Uterus (tissue), 4 donors: ENCODE measurements around the gene PPP2CA. TPM values are rescaled to one million over a fixed set of nuclear protein-coding genes. Genes with fewer than 3 reads are reported as not detected.

Experiments used
- DNase-seq, 2 donors: peaks; one replicate each; pipeline ENCODE4 v3.0.0-alpha.2; 2019 to 2020
- H3K27ac ChIP-seq, 2 donors: fragments of 200-600 bp; sonication (generic); 1 replicate in 1 of 2; 2 replicates in 1 of 2; pipeline ENCODE4 v1.5.1; 2016 to 2018
- H3K27me3 ChIP-seq, 2 donors: fragments of 200-600 bp; sonication (generic); one replicate each; pipeline ENCODE4 v1.5.1; 2018 to 2019; ENCODE audit warnings: control low read depth in 1 of 2
- H3K36me3 ChIP-seq, 2 donors: fragments of 200-600 bp; sonication (generic); one replicate each; pipeline ENCODE4 v1.5.1; 2019; ENCODE audit warnings: control low read depth in 1 of 2
- H3K4me1 ChIP-seq, 2 donors: fragments of 200-600 bp; sonication (generic); one replicate each; pipeline ENCODE4 v1.5.1; 2018 to 2019; ENCODE audit warnings: control low read depth in 1 of 2
- H3K4me3 ChIP-seq, 2 donors: fragments of 200-600 bp; sonication (generic); 1 replicate in 1 of 2; 2 replicates in 1 of 2; pipeline ENCODE4 v1.5.1; 2018 to 2019; ENCODE audit warnings: mild to moderate bottlenecking in 1 of 2
- H3K9me3 ChIP-seq, 2 donors: fragments of 200-600 bp; sonication (generic); one replicate each; pipeline ENCODE4 v1.5.1; 2019; ENCODE audit warnings: control low read depth in 1 of 2
- CTCF ChIP-seq, 4 experiments: fragments of 200-600 bp in 2 of 4; fragments of 450-650 bp in 2 of 4; sonication (generic) in 2 of 4; IDR thresholded peaks; one replicate each; pipeline ENCODE4 v1.5.1; 2016 to 2019; ENCODE audit warnings: antibody characterized with exemption in 4 of 4, mild to moderate bottlenecking in 2 of 4, moderate library complexity in 1 of 4
- POLR2A ChIP-seq, 2 donors: fragments of 450-650 bp; IDR thresholded peaks; one replicate each; pipeline ENCODE4 v1.6.1; 2016; ENCODE audit warnings: antibody characterized with exemption in 2 of 2, mild to moderate bottlenecking in 1 of 2, moderate library complexity in 1 of 2
- intact Hi-C: fragments of 100-400 bp; cut with DNase I; formaldehyde crosslinking; loops from one replicate; pipeline ENCODE4 v1.15.1; 2023; ENCODE audit warnings: low total_unique reads
- total RNA-seq, 4 donors: library from RNA; depleted of rRNA in 3 of 4; stranded (reverse); fragments of >200 nt in 3 of 4; gene quantifications; one replicate each; pipeline versions ENCODE4 v1.1.0 to v1.2.4, GENCODE V29; 2014 to 2023
- donor health status: DM: yes; HTN: yes; CAD: no.

Gene PPP2CA
- total RNA-seq, 4 donors from 2014 or later: 114 to 437 (median 226) TPM

GRCh38 chr5:134151723-134152122 lies 74.2 kb downstream of the PPP2CA start:
- no peaks in the 10 kb centered on the region for H3K36me3 ChIP-seq
- no peak overlapping the region for H3K4me3 ChIP-seq
- H3K9me3 ChIP-seq: no peaks in the 10 kb centered on the region
- no peak overlapping the region for H3K27ac ChIP-seq
- no peaks in the 10 kb centered on the region for H3K27me3 ChIP-seq
- intact Hi-C loops: no loop called here
- TF ChIP-seq POLR2A (IDR thresholded peaks at IDR 0.05) (no peak), CTCF (IDR thresholded peaks at IDR 0.05) (no peak)
- H3K4me1 ChIP-seq: no peaks in the 10 kb centered on the region
- no peak for DNase-seq

GRCh38 chr5:134149571-134150303 lies 76.1 kb downstream of the PPP2CA start:
- no peak overlapping the region for H3K27ac ChIP-seq
- no peaks in the 10 kb centered on the region for H3K36me3 ChIP-seq

GRCh38 chr5:134148986-134149539 lies 76.8 kb downstream of the PPP2CA start:
- H3K27me3 ChIP-seq: no peaks in the 10 kb centered on the region
- no peak overlapping the region for H3K27ac ChIP-seq
- no peak overlapping the region for H3K4me3 ChIP-seq
- no peak for DNase-seq
- no peaks in the 10 kb centered on the region for H3K9me3 ChIP-seq
- intact Hi-C loops: no loop called here
- no peaks in the 10 kb centered on the region for H3K36me3 ChIP-seq
- TF ChIP-seq CTCF (IDR thresholded peaks at IDR 0.05) (no peak), POLR2A (IDR thresholded peaks at IDR 0.05) (no peak)
- H3K4me1 ChIP-seq: no peaks in the 10 kb centered on the region

More at GRCh38 chr5:134149571-134150303, 76.1 kb downstream of the PPP2CA start:
- no peak overlapping the region for H3K4me3 ChIP-seq
- H3K4me1 ChIP-seq: no peaks in the 10 kb centered on the region
- no peak for DNase-seq
- TF ChIP-seq POLR2A (IDR thresholded peaks at IDR 0.05): no peak
- no peak for TF ChIP-seq CTCF (IDR thresholded peaks at IDR 0.05)
- intact Hi-C loops: no loop called here
- no peaks in the 10 kb centered on the region for H3K9me3 ChIP-seq
- H3K27me3 ChIP-seq: no peaks in the 10 kb centered on the region

GRCh38 chr5:134148316-134148715 lies 77.6 kb downstream of the PPP2CA start:
- Histone ChIP-seq H3K27ac (no peak overlapping the region), H3K4me1 (no peaks in the 10 kb centered on the region), H3K9me3 (no peaks in the 10 kb centered on the region), H3K36me3 (no peaks in the 10 kb centered on the region), H3K27me3 (no peaks in the 10 kb centered on the region), H3K4me3 (no peak overlapping the region)
- intact Hi-C loops: no loop called here
- TF ChIP-seq CTCF (IDR thresholded peaks at IDR 0.05) (no peak), POLR2A (IDR thresholded peaks at IDR 0.05) (no peak)
- DNase-seq: no peak

- intact Hi-C loops: no loop called here
- Histone ChIP-seq H3K4me3 (no peak overlapping the region), H3K4me1 (no peaks in the 10 kb centered on the region), H3K27me3 (no peaks in the 10 kb centered on the region), H3K36me3 (no peaks in the 10 kb centered on the region), H3K9me3 (no peaks in the 10 kb centered on the region), H3K27ac (no peak overlapping the region)
- TF ChIP-seq POLR2A (IDR thresholded peaks at IDR 0.05) (no peak), CTCF (IDR thresholded peaks at IDR 0.05) (no peak)
- no peak for DNase-seq
Observed at GRCh38 chr5:134146651-134147518, 79.0 kb downstream of the PPP2CA start.
